ENCODE data around the gene UBASH3B.

Gene UBASH3B

GRCh38 chr11:122663056-122663740 lies 7.7 kb downstream of the UBASH3B start:
- Histone ChIP-seq H3K27me3 (peaks cover 13% of the 10 kb centered on the region), H3K36me3 (no peaks in the 10 kb centered on the region), H3K9me3 (no peaks in the 10 kb centered on the region), H3K4me3 (ENCODE audit: low read depth, low read length) (no peak overlapping the region), H3K4me1 (no peaks in the 10 kb centered on the region)
- DNase-seq, result no peak
- TF ChIP-seq CTCF (IDR thresholded peaks at IDR 0.05; ENCODE audit: low read depth, low read length), result no peak

- no peaks in the 10 kb centered on the region for H3K4me1 ChIP-seq
- no peaks in the 10 kb centered on the region for H3K9me3 ChIP-seq
- TF ChIP-seq CTCF (IDR thresholded peaks at IDR 0.05; ENCODE audit: low read depth, low read length), result no peak
- no peak overlapping the region for H3K4me3 ChIP-seq (ENCODE audit: low read depth, low read length)
- DNase-seq, result no peak
- peaks cover 13% of the 10 kb centered on the region for H3K27me3 ChIP-seq
- H3K36me3 ChIP-seq, result no peaks in the 10 kb centered on the region
Measured at GRCh38 chr11:122663764-122664163, 8.2 kb downstream of the UBASH3B start.

GRCh38 chr11:122664188-122664587 lies 8.7 kb downstream of the UBASH3B start:
- TF ChIP-seq CTCF (IDR thresholded peaks at IDR 0.05; ENCODE audit: low read depth, low read length), result no peak
- Histone ChIP-seq H3K4me1 (no peaks in the 10 kb centered on the region), H3K4me3 (ENCODE audit: low read depth, low read length) (no peak overlapping the region), H3K9me3 (no peaks in the 10 kb centered on the region), H3K36me3 (no peaks in the 10 kb centered on the region), H3K27me3 (peaks cover 13% of the 10 kb centered on the region)
- no peak for DNase-seq

GRCh38 chr11:122665861-122666260 lies 10.3 kb downstream of the UBASH3B start:
- TF ChIP-seq CTCF (IDR thresholded peaks at IDR 0.05; ENCODE audit: low read depth, low read length), result no peak
- H3K27me3 ChIP-seq, result peaks cover 13% of the 10 kb centered on the region
- no peak for DNase-seq
- no peaks in the 10 kb centered on the region for H3K9me3 ChIP-seq
- H3K4me1 ChIP-seq, result no peaks in the 10 kb centered on the region
- no peaks in the 10 kb centered on the region for H3K36me3 ChIP-seq
- H3K4me3 ChIP-seq (ENCODE audit: low read depth, low read length), result no peak overlapping the region

DNA sequence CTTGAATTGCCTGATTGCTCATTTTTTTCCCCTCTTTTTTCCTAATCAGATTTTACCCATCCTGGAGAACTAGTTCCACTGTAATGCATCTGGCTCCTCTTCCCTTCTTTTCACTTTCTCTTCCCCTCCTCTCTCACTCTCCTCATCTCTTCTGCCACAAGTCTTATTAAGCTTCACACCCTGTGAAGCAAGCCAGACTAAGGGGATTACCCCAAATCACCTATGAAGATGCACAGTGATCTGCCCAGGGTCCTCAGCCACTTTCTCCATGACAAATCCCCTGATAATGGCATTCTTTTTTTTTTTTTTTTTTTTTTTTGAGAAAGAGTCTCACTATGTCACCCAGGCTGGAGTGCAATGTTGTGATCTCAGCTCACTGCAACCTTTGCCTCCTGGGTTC lies 11.2 kb downstream of the UBASH3B start:
- Histone ChIP-seq H3K9me3 (no peaks in the 10 kb centered on the region), H3K27me3 (peaks cover 13% of the 10 kb centered on the region), H3K36me3 (no peaks in the 10 kb centered on the region), H3K4me3 (ENCODE audit: low read depth, low read length) (no peak overlapping the region), H3K4me1 (no peaks in the 10 kb centered on the region)
- no peak for TF ChIP-seq CTCF (IDR thresholded peaks at IDR 0.05; ENCODE audit: low read depth, low read length)
- no peak for DNase-seq

DNA sequence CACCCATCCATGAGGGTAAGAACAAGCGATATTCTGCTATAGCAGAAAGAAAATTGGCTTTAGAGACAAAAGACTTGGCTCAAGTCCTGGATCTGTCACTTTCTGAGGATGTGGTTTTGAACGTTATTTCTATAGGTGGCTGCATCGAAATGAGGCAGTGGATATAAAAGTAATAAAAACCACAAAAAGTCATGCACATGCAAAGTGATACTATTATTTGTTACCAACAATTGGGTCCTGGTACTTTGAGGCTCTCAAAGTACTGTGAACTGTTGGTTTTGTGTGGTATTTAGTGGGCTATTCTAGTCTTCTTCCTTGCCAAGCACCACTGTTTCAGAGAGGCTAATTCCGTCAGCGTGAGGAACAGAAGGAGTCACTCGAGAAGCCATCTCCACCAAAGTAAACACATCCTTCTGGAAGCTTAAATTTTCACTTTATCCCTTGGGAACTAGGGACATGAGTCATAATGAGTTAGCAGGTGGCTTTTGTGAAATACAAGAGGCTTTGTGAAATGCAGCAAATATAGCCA lies 13.1 kb downstream of the UBASH3B start:
- no peak overlapping the region for H3K4me3 ChIP-seq (ENCODE audit: low read depth, low read length)

More for the DNA sequence above, 13.1 kb downstream of the UBASH3B start:
- Histone ChIP-seq H3K36me3 (no peaks in the 10 kb centered on the region), H3K9me3 (no peaks in the 10 kb centered on the region), H3K27me3 (peaks cover 13% of the 10 kb centered on the region), H3K4me1 (no peaks in the 10 kb centered on the region)
- TF ChIP-seq CTCF (IDR thresholded peaks at IDR 0.05; ENCODE audit: low read depth, low read length), result no peak
- no peak for DNase-seq

All from BE2C (cell line).